ENCODE data around the gene PRPSAP1.

- no peak for TF ChIP-seq ISL1 (CRISPR knock-in tag; IDR thresholded peaks at IDR 0.05)
- no peak for TF ChIP-seq BACH2 (CRISPR knock-in tag; IDR thresholded peaks at IDR 0.05; ENCODE audit: borderline replicate concordance)
- no peak for TF ChIP-seq PATZ1 (CRISPR knock-in tag; IDR thresholded peaks at IDR 0.05; ENCODE audit: borderline replicate concordance)
- TF ChIP-seq SNAI2 (CRISPR knock-in tag; IDR thresholded peaks at IDR 0.05), result no peak
- TF ChIP-seq TOX (CRISPR knock-in tag; IDR thresholded peaks at IDR 0.05; ENCODE audit: borderline replicate concordance), result no peak
- TF ChIP-seq CSRNP3 (CRISPR knock-in tag; IDR thresholded peaks at IDR 0.05), result no peak
- no peak for TF ChIP-seq ZFP3 (CRISPR knock-in tag; IDR thresholded peaks at IDR 0.05)
Observed at GRCh38 chr17:76276069-76276431, 77.7 kb downstream of the PRPSAP1 start.

Measured in SK-N-SH treated with all-trans-retinoic acid at 6 μM for 48 hours (cell line).